HG03280 (cell line): Measurements from ENCODE around the gene TNNI3K.
"Not testable (repeated sequence)": the region's sequence is repeated elsewhere in the genome, so short reads cannot be mapped to it uniquely, and the experiment has no call there.

Source experiments
- ATAC-seq: cut with Tn5 transposase; IDR thresholded peaks from one replicate; pipeline ENCODE4 v1.9.1; 2021; ENCODE audit warnings: mild to moderate bottlenecking, moderate library complexity; ENCODE audit not compliant: unreplicated experiment

Gene TNNI3K, protein sequence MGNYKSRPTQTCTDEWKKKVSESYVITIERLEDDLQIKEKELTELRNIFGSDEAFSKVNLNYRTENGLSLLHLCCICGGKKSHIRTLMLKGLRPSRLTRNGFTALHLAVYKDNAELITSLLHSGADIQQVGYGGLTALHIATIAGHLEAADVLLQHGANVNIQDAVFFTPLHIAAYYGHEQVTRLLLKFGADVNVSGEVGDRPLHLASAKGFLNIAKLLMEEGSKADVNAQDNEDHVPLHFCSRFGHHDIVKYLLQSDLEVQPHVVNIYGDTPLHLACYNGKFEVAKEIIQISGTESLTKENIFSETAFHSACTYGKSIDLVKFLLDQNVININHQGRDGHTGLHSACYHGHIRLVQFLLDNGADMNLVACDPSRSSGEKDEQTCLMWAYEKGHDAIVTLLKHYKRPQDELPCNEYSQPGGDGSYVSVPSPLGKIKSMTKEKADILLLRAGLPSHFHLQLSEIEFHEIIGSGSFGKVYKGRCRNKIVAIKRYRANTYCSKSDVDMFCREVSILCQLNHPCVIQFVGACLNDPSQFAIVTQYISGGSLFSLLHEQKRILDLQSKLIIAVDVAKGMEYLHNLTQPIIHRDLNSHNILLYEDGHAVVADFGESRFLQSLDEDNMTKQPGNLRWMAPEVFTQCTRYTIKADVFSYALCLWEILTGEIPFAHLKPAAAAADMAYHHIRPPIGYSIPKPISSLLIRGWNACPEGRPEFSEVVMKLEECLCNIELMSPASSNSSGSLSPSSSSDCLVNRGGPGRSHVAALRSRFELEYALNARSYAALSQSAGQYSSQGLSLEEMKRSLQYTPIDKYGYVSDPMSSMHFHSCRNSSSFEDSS

DNA sequence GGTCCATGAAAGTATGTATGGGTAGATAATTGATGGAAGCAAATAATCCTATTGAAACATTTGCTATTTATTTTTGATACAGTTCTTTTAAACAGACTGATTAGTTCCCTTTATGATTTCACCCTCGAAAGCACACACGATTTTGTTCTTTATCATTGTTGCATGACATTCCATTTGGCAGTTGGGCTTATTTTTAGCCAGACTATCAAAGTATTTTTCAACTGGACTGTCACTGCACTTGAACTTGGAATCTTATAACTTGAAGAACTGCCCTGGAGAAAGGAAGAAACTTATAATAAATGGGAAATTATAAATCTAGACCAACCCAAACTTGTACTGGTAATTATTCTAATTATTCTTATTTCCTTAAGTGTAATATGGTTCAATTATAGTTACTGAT lies at the start of gene TNNI3K:
Gene TNNI3K (plus strand): TSS at position 235 of the 400 bp plus-strand sequence. CDS start 65 bp downstream, at position 300.
- no peak for ATAC-seq

DNA sequence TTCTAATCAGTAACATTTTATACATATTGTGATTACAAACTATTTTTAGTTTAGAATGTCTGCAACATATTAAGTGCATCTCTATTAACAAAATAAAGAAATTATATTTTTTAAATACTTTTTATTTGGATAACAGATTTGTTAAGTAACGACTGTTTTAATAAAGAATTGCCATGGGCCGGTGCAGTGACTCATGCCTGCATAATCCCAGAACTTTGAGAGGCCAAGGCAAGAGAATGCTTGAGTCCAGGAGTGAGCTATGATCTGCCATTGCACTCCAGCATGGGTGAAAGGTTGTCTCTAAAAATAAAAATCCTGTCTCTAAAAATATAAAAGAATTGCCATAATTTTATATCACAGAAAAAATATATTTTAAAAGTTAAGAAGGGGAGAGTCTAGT lies 41.3 kb upstream of the TNNI3K start:
- no peak for ATAC-seq

DNA sequence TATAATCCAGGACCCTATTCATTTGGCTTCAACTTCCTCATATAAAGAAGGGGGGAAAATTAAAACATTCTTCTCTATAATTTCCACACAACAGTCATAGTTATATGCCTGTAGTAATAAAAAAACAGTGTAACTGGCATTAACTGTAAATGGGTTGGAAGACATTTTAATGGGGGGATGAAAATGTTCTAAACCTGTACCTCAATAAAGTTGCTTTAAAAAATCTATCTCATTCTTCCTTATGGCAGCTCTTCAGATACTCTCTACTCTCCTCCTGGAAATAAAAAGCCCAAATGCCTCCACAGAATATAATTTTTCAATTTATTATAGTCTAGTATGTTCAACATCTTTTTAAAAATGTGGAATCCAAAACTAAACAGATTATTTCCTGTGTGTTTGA lies 39.8 kb upstream of the TNNI3K start:
- ATAC-seq = no peak

DNA sequence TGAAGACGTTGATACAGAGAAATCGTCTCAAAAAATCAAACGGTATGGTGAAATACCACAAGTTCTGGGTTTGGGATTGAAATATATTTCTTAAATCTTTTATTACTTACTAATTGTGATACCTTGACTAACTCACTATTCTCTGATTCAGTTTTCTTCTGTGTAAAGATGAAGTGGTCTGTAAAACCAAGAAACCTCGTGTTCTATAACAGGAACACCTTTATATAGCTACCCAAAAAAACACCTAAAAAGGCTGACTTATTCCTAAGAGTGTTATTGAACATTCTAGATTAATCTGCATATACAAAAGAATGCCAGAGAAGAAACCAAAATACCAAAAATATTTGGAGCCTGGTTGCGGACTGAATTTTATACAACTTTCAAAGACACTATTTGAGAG lies 37.9 kb upstream of the TNNI3K start:
- ATAC-seq = no peak

DNA sequence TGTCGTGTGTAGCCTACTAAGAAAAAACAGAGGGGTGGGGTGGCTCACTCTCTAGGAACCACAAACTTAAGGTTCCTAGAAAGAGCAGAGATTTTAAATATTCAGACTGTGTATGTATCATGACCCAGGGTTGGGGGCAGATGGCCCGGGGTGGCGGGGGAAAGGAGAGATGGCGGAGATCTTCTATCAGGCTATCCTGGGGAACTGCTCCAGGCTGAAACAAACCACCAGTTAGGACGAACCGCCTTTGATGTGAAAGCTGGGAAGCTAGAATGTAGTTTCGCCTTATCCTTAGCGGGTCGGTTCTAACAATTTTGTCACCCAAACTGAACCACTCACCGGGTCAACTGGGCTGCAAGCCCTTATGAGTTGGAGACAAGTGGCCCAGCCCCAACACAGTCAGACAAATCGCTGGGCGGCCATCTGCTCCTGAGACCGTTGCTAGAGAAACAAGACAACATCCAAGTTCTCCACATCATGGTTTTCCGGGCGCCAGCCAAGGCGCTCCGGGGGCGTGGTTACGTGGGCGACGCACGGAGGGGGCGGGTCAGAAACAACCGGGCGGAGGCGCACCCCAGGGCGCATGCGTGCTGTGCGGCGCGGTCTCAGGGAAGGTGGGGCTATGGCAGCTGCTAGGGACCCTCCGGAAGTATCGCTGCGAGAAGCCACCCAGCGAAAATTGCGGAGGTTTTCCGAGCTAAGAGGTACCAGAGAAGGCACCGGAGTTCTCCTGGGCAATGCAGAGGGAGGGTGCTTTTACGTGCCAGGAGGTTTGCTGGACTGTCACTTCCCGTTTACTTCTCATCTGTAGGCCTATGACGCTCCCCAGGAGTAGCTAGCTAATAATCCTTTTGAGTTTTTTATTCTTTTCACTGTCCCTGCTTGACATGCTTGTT lies 37.3 kb upstream of the TNNI3K start, which contains the start of the genes FPGT and LRRIQ3:
Gene FPGT (plus strand): TSS at position 586 of the 896 bp plus-strand sequence. CDS start 37 bp downstream, at position 623.
Gene LRRIQ3 (minus strand): TSS at position 520 of the 896 bp plus-strand sequence. CDS start 14,492 bp downstream, outside the sequence.
- peak; percentile 96 for ATAC-seq

DNA sequence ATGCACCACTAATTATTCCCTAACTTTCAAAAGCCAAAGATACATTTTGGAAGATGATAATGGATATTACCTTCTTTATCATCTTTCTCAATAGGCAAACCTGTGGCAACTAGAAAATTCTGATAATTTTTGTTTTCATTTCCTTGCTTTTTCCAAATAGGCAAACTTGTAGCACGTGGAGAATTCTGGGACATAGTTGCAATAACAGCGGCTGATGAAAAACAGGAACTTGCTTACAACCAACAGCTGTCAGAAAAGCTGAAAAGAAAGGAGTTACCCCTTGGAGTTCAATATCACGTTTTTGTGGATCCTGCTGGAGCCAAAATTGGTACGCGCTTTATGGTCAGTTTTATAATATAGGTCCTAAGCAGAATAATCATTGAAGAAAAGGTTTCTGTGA lies 35.7 kb upstream of the TNNI3K start:
- ATAC-seq = no peak

DNA sequence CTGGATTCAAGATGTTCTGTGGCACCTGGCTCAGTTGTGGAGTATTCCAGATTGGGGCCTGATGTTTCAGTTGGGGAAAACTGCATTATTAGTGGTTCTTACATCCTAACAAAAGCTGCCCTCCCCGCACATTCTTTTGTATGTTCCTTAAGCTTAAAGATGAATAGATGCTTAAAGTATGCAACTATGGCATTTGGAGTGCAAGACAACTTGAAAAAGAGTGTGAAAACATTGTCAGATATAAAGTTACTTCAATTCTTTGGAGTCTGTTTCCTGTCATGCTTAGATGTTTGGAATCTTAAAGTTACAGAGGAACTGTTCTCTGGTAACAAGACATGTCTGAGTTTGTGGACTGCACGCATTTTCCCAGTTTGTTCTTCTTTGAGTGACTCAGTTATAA lies 29.9 kb upstream of the TNNI3K start:
- ATAC-seq = no peak

DNA sequence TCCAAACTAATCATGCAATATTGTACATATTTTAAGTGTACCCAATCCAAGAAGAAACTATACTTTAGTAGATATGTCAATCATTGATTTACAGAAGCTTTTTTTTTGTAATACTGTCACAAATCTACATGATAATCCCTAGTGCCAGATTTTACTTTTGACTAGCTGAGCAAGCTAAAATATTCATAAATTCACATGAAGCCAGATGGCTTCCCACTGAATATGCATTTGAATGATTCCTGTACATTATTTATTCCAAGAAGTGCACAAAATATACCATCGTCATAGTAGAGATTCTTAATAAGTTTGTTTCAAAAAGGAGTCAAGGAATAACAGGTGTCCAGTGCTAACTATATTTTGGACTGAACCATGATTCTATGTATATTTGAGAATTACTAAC lies 20.0 kb upstream of the TNNI3K start:
- ATAC-seq = no peak

DNA sequence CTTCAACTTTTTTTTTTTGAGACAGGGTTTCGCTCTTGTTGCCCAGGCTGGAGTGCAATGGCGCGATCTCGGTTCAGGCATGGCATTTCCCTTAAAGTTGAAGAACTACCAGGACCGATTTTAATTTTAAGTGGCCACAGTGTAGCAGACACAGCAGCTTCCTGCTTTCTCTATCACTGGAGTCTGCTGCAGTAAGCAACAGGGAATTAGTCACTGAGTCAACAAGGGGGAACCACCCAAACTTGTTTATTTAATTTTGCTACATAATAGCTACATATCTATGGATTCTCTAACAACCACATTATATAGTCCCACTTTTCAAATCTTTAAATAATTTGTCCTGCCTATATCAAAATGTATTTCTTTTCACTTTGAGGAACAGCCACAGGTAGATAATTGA lies 12.5 kb upstream of the TNNI3K start:
- no peak for ATAC-seq

DNA sequence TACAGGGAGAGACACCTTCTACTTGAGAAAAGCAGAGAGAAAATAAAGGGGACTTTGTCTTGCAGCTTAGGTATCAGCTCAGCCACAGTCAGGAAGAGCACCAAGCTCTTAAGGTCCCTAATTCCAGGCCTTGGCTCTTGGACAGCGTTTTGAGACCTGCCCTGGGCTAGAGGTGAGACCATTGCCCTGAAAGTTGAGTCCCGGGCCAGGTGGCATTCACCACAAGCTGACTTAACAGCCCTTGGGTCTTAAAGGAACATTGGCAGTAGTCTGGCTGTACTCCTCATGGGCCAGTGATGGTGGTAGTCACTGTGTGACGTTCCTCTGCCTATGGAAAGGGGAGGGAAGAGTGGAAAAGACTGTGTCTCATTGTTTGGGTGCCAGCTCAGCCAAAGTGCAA lies 11.7 kb upstream of the TNNI3K start:
- ATAC-seq = no peak

DNA sequence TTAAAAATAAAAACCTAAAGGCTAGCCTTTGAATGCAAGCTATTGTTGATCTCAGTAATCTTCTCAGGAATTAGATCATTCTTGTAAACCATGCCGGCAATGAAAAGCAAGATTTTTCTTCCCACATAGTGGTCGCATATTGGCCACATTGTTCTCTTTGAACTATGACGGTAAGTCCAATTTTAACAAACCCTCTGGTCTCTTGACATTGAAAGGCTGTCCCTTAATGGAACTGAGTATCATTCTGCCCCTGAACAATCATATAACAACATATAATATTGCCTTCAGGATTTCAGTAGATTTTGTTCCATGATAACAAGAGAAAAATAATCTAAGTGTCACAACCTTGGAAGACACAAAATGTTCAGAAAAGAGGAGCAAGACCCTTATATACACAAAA lies 1.3 kb downstream of the TNNI3K start:
- no peak for ATAC-seq

DNA sequence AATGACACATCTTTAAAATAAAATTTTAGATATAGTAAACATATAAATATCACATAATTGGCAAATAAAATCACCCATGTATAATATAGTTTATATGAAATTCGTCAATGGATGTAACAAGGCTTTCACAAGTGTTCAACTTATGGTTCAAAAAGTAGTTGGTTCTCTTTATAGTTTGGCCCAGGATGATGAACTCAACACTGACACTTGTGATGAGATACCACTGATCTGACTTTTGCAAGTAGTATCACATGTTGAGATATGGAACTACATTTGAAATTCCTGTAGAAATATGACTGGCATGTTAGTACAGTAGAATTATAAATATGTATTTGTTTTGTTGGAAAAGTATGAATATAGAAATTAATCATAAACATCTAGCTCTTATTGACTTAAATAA lies 1.8 kb downstream of the TNNI3K start:
- no peak for ATAC-seq

DNA sequence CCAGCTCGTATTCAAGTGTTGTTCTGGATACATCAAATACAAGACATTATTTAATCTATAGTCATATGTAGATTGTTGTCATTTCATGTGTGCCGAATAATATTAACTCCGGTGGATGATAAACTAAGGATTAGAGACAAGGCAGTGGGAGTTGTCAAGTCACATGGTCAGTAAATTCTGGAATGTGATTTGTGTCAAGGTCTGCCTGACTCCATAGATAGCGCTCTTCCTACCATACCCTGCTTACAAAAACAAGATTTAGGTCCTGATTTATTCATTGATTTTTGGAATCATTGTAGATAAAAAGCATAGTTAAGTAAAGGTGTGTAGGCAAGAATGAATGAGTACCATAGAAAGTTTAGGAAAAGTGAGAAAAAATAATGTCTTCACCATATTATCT lies 2.6 kb downstream of the TNNI3K start:
- ATAC-seq = no peak

DNA sequence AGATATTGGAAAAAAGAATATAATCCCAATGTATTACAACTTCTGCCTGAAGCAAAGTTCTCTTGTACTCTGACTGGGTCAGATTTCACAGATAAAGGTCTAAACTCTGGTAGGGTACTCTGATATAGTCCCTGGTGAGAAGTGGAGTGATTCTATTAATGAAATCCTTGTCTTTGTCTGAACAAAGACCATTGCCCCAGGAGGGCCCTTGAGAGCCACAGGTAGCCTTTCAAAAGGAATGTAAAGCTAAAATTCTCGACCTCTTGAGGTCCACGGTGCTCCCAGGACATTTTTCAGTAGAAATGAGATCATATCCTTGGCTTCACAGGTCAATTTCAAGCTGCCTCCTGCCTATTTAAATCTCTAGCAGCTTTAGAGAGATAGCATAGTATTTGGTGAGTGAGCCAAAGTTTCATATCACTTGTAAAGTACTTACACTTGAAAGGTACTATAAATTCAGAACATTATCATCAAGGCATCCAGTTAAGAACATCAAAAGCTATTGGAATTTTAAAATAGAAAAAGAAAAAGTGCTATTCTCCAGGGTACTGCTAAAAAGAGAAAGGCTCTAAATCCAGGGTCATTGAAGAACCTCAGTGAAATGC lies 10.1 kb downstream of the TNNI3K start:
- no peak for ATAC-seq

DNA sequence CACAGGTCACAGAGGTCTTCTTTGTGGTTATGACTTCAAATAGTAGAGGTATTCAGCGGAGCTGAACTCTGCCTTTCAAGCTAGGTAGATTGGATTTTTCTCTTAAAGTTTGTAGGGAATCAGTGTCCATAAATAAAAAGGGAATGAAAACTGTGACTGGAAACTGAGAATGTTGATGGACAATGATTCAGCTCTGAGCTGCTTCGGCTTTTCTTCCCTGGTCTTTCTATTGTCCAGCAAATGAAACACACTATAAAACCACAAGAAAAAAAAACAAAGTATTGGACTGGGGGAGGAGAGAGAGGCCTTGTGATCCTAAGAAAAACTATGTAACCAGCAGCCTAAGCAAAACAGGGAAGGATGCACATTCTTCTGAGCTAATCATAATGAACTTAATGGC lies 11.1 kb downstream of the TNNI3K start:
- ATAC-seq = no peak

DNA sequence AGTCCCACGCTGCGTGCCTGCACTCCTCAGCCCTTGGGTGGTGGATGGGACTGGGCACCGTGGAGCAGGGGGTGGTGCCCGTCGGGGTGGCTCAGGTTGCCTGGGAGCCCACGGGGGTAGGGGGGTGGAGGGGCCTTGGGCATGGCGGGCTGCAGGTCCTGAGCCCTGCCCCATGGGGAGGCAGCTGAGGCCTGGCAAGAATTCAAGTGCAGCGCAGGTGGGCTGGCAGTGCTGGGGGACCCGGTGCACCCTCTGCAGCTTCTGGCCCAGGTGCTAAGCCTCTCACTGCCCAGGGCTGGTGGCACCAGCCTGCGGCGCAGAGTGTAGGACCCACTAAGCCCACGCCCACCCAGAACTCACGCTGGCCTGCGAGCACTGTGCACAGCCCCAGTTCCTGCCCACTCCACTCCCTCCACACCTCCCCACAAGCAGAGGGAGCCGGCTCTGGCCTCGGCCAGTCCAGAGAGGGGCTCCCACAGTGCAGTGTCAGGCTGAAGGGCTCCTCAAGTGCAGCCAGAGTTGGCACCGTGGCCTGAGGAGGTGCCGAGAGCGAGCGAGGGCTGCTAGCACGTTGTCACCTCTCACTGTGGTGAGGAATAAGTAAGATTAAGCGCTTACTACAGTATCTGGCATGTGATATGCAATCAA lies 12.8 kb downstream of the TNNI3K start:
- ATAC-seq = no peak

DNA sequence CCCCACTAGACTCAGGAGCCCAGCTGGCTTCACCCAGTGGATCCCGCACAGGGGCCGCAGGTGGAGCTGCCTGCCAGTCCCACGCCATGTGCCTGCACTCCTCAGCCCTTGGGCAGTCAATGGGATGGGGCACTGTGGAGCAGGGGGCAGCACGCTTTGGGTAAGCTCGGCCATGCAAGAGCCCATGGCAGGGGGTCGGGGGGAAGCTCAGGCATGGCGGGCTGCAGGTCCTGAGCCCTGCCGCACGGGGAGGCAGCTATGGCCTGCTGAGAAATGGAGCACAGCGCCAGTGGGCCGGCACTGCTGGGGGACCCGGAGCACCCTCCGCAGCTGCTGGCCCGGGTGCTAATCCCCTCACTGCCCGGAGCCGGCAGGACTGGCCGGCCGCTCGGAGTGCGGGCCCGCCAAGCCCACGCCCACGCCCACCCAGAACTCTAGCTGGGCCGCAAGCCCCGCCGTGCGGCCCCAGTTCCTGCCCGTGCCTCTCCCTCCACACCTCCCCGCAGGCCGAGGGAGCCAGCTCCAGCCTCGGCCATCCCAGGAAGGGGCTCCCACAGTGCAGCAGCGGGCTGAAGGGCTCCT lies 18.1 kb downstream of the TNNI3K start:
- not testable (repeated sequence) for ATAC-seq

DNA sequence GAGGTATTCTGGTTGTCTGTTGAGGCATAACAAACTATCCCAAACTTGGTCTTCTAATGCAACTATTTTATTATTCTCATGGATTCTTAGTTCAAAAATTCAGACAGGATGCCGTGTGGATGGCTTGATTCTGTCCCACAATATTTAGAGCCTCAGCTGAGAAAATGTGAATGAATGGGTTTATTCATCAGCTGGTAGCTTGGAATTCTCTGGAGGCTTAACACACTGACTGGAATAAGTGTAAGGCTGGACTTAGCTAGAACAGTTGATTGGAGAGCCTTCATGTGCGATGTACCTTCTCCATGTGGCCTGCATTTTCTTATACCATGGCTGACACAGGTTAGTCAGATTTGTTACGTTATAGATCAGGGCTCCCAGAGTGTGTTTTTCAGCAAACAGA lies 30.8 kb downstream of the TNNI3K start:
- ATAC-seq = no peak

DNA sequence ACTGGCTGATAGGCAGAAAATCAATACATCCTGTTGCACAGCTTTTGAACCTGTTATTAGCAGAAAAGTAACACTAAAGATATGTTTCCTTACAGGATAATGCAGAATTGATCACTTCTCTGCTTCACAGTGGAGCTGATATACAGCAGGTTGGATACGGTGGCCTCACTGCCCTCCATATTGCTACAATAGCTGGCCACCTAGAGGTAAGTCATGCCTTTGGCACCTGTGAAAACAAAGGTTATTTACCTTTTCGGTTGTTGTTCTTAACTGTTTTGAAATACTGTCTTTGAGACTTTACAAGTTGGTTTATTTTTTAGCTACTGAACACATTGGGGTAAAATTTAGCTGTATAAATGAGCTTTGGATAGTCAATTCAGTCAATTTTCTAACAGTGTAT lies 36.3 kb downstream of the TNNI3K start:
- no peak for ATAC-seq
